Measurements from ENCODE around the gene LOXL4.

LOXL4 gene

DNA sequence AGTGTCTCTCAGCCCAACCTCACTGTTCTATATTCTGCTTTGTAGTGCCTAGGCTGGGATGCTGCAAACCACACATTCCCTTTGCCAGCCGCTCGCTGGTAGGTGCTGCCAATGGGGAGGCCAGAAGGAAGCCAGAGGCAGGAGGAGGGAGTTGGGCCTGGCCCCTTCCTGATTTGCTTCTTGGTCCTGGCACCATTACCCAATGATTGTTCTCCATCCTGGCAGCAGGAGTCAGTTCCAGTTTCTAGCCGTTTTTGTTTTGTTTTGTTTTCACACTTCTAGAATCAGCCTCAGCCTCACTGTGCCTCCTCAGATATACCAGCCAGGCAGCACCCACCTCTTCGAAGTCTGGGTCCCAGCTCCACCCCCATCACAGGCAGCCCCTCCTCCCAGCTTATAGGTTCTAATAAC is 27.4 kb upstream of the LOXL4 start:
- DNase-seq (ENCODE audit: low read depth in 2 of 2): no peak

DNA sequence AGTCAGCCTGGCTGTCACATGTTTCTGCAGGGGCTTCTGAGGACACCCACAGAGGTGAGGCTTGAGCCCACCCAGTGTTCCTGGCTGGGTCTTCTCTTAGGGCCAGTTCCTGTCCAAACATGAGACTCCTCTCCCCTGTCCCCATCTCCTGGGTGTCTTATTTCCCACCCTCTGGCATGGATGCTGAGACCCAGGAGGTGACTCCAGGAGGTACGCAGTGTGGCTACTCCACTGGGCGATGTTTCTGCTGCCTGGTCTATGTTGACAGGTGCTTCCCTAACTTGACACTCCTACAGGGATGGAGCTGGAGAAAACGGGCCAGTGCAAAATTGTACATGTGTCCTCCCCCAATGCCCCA is 26.3 kb upstream of the LOXL4 start:
- DNase-seq (ENCODE audit: low read depth in 2 of 2): no peak

DNA sequence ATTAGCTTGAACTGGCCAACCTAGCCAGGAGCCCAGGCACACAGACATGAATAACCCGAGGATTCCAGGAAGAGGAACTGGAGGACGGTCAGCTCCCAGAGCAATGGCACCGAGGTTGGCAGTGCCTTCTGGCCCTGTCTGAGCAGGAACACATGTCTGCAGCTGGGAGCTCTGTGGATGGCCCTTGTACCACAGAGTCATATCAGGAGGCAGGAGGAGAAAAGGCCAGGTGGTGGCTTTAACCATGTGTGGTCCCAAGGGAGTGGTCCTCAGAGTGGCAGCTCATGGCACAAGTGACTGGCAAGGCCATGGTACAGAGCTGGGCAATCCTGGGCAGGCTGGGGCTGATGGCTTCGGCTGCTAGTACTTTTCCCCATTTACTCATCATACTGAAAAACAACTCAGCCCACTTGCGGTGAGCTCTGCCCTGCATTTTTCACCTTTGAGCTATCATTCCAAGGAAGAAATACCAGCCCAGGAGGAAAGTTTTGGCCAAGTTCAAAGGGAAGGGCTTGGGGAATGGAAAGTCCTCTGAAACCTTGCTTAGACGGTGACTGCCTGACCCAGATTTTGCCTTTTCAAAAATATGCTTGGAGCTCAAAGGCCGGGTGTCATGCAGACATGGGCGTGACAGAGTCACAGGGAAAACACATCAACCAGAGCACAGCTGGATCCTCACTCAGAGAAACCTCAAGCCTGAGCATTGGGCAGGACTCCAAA is 25.7 kb upstream of the LOXL4 start:
- DNase-seq (ENCODE audit: low read depth in 2 of 2): no peak

DNA sequence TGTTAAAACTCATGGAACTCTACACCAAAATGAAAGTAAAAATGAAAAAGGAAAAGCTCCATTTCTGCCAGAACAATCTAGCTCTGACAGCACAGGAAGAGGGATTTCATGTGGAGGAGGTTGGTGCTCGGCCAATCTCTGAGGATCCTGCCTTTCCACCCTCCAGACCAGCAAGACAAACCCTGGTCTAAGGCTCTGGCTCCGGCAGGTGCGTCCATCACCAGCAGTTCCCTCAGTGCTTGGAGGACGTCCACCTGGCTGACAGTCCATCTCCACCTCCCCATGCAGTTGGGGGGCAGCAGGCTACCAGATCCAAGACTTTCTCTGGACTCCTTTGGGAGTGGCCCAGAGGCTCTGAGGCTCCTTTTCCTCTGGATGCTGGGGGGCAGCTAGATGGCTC is 25.0 kb upstream of the LOXL4 start:
- no peak for DNase-seq (ENCODE audit: low read depth in 2 of 2)

DNA sequence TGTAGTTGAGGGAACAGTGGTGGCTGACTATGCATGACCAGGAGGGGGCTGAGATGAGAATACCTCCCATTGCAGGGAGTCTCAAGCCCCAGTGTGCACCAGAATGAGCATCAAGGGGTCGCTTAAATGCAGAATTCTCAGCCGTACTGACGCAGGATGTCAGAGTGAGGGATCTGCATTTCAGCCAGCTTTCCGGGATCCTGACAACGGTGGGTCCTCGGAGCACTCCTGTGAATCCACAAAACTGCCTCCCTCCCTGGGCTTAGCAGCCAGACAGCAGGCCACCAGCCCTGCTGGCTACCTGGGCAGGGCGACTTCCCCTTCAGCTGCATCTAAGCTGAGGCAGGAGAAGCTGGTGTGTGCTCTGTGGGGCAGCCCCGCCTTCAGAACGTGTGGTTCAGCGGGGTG is 21.8 kb upstream of the LOXL4 start:
- DNase-seq (ENCODE audit: low read depth in 2 of 2): no peak

DNA sequence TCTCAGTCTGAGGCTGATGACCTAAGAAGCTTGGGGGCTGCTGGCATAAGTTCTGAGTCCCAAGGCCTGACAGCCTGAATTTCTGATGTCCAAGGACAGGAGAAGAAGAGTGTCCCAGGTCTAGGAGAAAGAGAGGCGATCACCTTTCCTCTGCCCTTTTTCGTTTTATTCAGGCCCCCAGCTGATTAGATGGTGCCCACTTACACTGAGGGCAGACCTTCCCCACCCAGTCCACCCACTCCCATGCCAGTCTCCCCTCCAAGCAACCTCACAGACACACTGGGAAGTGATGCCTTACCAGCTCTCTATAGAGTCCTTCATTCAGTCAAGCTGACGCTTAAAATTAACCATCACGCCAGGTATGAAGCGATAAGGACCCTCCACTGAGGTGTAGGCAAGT is 19.3 kb upstream of the LOXL4 start:
- no peak for DNase-seq (ENCODE audit: low read depth in 2 of 2)

DNA sequence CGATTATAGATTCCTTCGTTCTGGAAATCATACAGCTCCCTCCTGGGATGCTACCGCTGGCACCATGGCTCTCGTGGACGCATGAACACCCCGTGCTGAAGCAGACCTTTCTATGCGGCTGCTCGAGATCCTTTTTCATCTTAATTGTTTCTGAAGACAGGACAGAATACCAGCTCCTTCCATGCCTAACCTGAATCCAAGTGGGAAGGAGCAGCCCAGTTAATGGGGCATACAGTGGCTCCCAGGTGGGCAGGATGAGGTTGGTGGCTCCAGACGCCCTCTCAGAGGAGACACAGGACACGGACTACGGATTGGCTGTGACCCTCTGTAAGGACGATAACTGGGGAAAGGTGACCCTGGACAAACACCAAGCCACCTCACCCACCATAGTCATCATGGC is 18.4 kb upstream of the LOXL4 start:
- DNase-seq (ENCODE audit: low read depth in 2 of 2): no peak

DNA sequence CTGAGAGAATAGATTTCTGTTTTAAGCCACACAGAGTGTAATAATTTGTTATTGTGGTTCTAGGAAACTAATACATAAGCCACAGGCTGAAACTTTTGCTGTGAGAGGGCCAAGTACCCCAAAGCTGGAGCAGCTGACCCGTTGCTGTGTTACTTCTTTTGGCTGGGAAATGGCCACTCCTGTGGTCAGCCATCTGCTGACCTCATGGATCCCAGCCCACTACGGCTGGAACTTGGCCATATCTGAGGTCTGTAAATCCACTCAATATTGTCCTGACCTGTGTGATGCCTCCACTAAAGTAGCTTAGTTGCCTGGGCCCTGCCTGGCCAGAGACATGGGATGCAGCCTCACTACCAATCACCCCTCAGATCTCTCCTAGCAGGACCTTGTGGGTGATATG is 17.4 kb upstream of the LOXL4 start:
- no peak for DNase-seq (ENCODE audit: low read depth in 2 of 2)

DNA sequence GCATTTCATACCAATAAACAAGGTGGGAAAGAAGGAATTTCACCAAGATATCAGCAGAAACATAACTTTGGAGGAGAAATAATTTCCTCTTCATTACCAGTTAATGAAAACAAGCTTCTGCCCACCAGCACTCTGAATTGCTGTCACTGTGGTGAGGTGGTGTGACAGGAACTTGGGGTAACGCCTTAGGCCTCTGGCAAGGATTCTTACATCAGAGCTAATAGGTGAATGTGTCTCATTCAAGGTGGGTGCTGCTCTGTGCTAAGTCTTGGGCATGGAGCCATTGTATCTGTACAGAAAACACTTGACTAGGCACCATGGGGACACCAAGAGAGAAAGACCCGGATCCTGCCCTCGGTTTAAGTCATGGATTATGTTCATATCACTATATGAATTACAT is 8.3 kb upstream of the LOXL4 start:
- DNase-seq (ENCODE audit: low read depth in 2 of 2): no peak

DNA sequence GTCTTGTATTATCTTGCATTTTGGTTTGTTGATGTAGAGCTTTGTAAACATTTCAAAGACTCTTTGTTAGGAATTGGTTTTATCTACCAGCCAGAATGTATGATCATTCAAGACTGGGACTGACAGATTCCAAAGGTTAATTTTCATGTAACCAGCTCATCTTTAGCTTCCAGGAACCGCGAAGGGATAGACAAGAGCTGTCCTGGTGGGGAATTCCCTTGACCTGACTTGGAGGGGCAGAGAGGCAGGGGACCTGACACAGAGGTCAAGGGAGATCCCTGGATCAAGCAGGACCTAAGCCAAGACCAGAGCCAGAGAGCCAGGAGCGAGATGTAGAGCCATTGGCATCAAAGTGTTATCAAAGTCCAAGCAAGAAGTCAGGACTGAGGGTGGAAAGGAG is 6.6 kb upstream of the LOXL4 start:
- no peak for DNase-seq (ENCODE audit: low read depth in 2 of 2)

DNA sequence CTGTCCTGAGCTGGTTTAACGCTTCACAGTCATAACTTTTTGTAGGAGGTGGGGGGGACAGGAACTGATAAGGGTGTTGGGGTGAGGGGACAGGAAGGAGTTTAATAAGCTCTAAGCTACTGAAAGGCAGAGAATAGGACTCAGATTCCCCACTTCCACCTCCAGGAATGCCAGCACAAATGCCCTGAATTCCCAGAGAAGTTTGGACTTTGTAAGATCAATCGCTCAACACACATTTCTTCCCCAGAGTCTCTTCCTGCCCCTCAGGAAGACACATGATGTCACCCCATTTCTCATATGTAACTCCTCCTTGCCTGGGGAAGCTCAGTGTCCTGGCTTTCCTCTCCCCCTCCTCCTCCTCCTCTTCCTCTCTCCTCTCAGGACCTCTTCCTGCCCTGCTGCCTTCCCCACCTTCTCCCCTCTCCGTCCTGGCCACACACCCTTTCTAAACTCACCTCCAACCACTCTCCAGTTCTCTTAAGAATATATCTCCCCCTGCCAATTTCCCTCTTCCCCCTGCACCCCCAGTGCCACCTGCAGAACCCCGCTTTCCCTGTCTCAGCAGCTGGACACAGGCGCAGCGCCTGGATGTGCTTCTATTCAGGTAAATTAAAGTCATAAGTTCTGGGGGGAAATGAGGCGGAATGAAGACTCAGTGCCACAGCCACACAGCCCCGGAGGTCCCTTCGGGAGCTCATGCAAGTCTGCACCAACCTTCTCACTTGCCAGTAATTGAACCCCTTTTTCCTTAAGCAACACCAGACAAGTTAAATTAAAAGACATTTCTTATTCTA is 5.3 kb upstream of the LOXL4 start:
- DNase-seq (ENCODE audit: low read depth in 2 of 2): no peak

DNA sequence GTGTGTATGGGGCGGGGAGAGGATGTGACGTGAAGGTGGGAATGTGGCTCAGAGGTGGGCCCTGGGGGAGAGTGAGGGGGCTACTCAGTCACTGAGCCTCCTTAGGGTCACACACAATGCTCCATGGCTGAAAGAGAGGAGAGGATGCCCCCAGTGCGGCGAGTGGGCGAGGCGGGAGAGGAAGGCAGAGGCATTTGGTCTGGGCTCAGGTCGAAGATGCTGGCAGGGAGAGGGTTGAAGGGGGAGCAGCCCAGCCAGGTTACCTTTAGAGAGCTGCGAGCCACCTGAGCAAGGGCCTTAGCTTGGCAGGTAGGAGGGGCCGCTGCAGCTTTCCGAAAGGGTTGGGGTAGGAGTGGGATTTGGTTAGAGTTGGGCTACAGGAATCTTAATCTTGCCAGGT is 4.7 kb upstream of the LOXL4 start:
- DNase-seq (ENCODE audit: low read depth in 2 of 2): no peak

DNA sequence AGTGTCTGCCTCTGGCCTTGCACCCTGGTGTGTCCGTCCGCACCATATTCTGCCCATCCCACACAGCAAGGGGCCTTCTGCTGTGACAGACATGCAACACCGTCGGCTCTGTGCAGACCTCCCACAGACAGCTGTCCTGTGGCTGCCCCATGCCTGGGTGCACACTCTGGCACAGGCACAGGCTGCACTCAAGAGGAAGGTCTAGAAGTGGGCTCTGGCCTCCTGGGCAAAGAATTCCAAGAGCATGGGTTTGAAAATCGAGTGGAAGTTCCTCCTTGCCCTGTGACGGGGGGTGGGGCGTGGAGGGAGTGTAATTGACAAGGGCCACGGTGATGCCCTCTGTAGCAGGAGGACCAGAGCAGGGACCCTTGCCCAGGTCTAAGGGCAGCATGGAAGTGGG is 4.3 kb upstream of the LOXL4 start:
- DNase-seq (ENCODE audit: low read depth in 2 of 2): no peak

DNA sequence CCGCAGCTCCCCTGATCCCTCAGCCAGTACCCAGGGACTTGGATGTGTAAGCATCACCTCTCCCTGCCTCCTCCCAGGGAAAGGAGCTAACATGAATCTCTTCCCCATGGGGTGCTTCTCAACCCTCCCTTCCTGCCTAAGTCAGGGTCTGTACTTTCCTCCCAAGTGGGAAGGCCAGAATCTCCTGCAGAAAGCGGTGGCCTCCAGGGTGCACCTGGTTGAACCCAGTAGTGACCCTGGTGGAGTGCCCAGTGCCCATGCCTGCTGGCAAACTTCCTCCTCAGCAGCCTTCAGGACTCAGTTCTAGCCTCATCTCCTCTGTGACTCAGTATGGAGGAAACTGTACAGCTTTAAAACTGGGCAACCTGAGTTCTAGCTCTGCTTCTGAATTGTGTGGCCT is 2.8 kb upstream of the LOXL4 start:
- DNase-seq (ENCODE audit: low read depth in 2 of 2): no peak

DNA sequence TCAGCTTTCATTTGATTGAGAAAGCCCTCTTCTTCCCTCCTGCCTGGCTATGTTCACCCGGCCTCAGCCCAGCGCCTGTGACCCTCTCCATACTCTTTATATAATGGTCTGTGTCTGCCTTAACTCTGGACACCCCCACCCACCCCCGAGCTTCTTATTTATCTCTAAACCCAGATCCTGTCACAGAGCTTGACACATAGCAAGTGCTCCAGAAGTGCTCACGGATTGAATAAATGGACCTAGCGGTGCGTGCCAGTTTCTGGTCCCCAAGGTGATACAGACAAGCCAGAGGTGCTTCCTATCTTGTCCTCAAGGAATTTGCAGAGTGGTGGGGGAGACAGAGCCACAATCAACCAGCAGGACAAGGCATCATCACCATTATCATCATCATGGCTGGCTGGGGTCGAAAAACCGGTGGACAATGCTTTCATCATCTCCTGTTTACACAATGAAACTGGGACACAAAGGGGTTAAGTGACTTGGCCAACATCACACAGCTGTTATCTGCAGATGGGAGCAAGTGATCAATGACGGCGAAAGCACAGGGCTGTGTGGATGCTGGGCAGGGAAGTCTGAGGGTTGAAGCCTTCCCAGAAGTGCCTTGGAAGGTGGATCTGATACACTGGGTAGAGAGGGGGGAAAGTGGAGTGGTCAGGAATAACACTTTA is 2.2 kb upstream of the LOXL4 start:
- DNase-seq (ENCODE audit: low read depth in 2 of 2): no peak

DNA sequence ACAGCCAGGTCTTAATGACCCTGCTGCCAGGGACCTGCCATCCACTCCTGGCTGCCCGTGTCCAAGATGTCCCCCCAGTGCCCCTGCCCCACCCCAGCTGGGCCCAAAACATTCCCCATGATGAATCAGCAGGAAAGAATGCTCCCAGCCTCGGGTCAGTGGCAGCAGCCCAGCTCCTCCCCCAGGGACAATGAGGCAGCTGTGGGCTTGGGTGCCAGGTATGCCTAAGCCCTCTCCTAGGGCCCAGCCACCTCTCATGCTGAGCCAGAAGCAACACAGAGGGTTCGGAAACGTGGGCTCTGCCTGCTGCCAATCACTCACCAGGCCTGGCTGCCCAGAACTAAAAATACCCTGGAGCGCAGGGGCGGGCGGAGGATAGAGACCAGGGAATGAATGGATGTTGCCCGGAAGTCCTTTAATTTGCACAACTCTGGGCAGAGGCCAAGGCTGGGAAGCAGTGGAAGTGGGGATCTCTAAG is 1.5 kb upstream of the LOXL4 start:
- no peak for DNase-seq (ENCODE audit: low read depth in 2 of 2)

DNA sequence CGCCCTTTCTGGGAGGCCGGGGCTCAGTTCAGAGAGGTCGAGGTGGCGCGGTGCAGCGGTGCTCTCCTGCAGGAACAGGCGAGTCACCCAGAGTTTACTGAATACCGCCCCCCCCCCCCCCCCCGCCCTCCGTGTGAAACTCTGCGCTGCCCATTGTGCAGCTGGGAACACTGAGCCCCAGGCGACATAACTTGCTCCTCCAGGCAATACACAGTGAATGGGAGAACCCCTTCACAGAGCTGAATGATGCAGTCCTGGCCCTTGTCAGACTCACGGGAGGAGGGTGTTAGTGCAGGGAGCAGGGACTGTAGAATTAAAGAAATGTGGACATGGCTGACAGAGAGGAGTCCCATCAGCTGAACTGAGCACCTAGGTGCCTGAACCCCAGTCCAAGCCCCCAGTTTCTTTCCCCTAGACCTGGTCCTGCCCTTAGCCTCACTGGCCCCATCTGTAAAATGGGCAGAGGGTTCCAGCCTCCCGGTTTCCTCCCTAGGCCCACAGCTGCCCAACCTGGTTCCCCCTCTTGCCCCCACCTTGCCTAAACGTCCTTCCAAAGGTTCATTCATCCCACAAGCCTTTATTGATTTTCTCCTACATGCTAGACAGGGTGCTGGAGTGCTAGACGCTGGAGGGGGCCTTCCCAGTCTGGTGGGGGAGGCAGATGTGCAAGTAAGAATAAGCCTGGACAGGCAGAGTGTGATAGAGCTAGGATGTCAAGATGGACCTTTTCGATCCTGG is 869 bp upstream of the LOXL4 start:
- DNase-seq (ENCODE audit: low read depth in 2 of 2): no peak

DNA sequence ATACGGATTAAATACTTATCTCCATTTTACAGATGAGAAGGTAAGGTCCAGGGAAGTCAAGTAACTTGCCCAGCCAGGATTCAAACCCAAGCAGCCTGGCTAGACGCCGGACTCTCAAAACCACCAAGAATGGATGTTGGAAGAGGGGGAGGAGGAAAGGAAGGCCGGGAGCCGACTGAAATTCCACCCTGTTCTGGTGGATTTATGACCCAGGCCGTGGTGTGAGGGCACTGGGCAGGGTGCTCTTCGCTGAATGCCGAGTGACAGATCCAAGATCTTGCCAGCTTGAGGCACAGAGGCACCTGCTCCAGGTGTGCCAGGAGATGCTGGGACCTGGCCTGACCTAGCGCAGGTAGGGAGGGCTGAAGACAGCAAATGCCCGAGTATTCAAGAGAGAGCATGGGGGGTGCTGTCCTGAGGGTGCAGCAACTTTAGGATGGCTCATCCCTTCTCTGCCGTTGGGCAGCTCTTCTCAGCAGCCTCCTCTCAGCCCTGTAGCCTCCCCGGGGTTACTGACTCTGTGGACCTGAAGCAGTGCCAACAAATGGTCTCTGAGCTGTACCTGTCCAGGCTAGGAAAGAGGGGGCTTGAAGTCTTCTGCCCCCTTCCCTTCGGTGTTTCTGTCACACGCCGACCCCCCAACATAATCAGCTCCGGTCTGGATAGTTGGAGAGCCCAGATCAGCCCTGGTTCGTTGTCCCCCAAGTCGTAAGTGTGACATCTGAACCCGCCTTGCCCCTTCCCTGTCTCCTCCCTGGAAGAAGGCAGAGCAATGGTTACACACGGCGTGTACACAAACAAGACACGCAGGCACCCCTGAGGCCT is 713 bp downstream of the LOXL4 start:
- DNase-seq (ENCODE audit: low read depth in 2 of 2): no peak

DNA sequence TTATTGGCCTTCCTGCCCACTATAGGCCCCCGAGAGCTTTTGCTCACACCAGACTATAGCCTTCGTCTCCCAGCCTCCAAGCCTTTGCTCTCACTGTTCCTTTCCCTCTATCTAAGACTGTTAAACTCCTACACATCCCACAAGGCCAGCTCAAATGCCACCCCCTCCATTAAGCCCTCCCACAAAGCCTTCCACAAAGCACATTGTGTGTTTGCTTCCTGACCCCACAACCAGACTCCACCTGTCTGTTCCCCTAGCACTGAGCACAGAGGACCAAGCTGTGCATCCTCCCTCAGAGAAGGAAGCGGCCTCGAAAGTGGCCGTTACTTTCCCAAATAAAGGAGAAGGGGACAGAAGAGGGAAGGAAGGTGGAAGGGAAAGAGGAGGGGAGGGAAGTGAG is 1.3 kb downstream of the LOXL4 start:
- DNase-seq (ENCODE audit: low read depth in 2 of 2): no peak

DNA sequence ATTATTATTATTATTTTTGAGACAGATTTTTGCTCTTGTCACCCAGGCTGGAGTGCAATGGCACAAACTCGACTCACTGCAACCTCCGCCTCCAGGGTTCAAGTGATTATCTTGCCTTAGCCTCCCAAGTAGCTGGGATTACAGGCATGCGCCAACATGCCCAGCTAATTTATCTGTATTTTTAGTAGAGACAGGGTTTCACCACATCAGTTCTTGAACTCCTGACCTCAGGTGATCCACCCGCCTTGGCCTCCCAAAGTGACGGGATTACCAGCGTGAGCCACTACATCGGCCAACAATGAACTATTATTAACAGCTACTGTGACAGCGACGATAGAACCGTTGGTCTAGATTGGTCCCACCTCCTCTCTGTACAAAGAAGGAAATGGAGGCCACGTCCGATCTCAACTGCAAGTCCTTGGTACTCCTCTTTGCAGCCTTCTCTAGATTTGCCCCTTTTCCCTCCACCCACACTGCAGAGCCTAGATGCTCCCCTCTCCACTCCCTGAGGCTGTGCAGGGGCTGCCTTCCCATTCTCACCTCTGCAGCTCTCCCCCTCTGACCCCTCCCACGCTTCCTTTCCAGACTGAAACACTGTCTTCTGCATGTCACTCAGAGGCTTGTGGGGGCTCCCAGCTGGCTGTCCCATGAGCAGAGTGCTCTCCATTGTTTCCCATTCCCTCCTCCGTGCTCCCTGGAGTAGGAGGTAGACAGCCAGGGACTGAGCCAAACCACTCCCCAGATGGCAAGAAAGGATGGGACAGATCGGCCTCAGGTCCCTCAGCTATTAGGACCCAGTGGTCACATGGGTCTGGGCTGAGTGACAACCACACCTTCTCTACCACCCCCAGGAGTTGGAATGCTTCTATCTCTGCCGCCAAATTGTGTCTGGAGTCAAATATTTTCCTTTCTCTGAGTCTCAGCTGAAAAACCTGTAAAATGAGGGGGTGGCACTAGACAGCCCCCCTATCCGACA is 2.3 kb downstream of the LOXL4 start:
- no peak for DNase-seq (ENCODE audit: low read depth in 2 of 2)

Data from stimulated activated CD8-positive, alpha-beta memory T cell treated with anti-CD3 and anti-CD28 coated beads, Interleukin-7, amount 100 ng/mL, for 4 hours (primary cell).